Measurements from ENCODE around the gene MT1B.
A peak's percentile ranks its signal among the peaks of the same experiment; 100 is the strongest.

Gene MT1B

DNA sequence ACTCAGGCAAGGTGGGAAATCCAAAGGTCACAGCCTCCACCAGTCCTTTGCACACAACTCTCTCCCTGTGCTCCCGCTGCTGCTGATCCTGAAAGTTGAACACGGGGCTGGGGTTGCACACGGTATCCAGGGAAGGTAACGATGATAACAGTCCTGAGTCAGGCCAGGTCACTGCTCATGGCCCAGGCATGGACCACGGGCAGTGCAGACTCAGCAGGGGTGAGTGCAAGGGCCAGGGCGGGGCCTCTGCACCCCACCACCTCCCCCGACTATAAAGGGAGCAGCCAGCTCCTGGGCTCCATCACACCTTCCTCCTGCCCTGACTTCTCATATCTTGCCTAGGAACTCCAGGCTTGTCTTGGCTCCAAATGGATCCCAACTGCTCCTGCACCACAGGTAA lies at the start of gene MT1B:
Gene MT1B (plus strand): TSS at position 301 of the 400 bp plus-strand sequence. CDS start 68 bp downstream, at position 369.
- DNase-seq, result no peak

DNA sequence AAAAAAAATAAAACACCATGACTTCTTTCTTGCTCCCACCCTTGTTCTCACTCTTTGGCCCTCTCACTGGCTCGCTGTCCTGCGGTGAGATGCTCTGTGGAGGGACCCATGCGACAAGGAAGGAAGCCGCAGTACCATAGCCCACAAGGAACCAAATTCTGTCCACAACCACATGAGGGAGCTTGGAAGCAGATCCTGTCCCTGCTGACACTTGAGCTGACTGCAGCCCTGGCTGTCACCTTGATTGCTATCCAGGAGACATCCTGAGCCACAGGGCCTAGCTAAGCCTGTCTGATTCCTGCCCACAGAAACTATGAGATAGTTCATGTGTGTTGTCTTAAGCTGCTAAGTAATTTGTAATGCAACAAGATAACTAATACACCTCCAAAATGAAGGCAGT lies 48.1 kb upstream of the MT1B start:
- peak in 23 of 56 donors; percentile 11 to 63 (median 42) for DNase-seq

DNA sequence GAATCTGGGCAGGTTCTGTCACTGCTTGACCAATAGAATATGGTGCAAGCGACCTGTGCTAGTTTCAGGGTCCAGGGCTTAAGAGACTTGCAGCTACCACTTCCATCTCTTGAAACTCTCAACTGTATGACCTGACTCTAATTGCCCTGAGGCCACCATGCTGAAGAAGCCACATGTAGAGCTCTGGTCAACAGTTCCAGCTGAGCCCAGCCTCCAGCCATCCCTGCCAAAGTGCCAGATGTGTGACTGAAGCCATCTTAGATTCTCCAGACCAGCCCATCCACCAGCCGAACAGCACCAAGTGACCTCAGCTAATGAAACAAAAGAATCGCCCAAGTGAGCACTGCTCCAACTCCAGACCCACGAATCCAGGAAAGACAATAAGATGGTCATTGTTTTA lies 46.7 kb upstream of the MT1B start:
- no peak for DNase-seq

DNA sequence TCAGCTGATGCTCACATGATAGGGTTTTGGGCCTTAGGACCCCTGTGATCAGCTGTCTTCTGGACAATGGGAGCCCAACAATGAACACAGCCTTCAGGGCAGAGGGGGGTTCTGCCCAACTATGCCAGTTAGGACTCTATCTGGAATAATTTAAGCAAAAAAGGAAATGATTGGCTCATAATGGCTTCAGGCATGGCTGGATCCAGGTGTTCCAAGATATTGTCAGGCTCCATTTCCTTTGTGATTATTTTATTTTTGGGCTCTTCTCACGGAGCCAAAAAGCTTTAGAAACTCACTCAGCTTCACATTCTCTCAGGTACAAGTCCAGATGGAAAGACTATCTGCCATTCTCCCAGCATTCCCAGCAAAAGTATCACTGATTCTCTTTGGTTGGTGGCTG lies 46.2 kb upstream of the MT1B start:
- DNase-seq, result no peak

DNA sequence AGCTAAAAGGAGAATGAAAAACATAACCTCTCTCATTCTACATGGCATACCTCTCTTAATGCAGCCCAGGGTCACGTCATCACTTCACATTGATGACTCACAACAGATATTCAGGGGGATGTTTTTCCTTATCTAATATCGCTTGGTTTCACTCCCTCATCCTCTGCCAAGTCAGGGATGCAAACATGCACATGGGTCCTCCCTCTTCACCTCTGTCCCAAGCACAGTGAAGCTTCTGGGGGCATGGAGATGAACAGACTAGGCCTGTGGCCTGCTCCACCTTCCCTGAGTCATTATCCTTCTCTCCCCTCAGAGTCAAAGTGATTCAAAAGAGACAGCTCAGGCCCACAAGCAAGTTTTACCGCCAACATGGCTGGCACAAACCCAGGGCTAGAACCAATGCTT lies 45.6 kb upstream of the MT1B start:
- peak in 3 of 56 donors; percentile 16 to 63 (median 32) for DNase-seq

DNA sequence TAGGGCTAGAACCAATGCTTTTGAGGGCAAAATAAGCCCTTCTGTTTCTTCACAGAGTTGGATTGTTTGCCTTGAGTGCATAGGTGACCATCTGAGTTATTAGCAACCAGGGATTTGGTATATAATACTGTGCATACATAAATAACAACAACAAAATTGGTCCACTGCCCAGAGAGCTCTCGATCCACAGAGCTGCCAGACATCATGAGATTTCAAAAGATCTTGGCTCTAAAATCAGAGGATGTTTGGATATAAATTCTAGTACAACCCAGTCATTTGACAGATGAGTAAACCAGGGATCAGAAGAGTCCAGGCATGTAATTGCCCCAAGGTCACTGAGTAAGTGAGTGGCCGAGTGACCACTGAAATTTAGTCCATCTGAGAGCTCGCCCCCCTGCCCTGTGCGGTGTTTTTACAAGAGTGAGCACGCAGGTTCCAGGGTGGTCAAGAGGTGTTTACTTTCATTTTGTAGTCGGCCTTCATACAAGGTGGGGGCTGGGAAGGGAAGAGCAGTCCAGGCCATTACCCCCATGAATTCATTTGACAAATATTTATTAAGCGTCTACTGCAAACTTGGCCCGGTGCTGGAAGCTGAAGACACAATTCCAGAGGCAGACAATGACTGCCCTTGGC lies 45.1 kb upstream of the MT1B start:
- DNase-seq, result peak in 1 of 56 donors; percentile 63

DNA sequence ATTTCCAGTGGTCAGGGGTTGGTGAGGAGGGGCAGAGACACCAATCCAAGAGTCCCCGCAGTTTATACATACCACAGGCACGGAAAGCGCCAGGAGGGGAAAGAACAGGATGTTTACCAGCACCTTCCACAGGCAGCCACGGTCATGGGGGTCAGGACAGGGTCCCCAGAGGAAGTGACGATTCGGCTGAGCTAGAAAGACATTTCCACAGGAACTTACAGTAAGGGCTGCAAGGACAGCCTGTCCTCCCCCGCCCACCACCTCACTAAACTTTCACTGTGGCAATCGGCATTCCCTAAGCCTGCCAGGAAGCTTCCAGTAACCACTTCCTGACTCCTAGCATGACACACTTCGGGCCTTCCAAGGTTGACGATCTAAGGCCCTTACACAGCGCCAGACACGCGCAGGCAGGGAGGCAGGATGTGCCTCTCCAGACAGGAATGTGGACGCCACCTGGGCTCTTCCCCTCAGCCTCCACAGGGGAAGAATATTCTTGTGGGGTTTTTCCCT lies 44.5 kb upstream of the MT1B start:
- peak in 1 of 56 donors; percentile 42 for DNase-seq

DNA sequence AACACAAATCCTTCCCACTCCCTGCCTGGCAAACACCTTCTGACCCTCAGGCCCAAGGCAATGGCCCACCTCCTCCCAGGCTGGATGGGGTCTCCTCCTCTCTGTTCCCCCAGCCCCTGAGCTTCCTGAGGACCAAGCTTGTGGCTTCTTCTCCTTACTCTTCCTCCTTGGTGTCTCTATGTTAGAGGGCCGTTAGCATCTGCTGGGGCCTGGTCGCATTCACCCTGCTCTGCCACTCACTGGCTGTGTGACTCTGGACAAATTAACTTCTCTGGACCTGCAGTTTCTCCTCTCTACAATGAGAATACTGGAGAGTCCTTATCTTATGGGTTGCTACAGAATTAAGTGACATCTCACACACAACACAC lies 44.0 kb upstream of the MT1B start:
- no peak for DNase-seq

DNA sequence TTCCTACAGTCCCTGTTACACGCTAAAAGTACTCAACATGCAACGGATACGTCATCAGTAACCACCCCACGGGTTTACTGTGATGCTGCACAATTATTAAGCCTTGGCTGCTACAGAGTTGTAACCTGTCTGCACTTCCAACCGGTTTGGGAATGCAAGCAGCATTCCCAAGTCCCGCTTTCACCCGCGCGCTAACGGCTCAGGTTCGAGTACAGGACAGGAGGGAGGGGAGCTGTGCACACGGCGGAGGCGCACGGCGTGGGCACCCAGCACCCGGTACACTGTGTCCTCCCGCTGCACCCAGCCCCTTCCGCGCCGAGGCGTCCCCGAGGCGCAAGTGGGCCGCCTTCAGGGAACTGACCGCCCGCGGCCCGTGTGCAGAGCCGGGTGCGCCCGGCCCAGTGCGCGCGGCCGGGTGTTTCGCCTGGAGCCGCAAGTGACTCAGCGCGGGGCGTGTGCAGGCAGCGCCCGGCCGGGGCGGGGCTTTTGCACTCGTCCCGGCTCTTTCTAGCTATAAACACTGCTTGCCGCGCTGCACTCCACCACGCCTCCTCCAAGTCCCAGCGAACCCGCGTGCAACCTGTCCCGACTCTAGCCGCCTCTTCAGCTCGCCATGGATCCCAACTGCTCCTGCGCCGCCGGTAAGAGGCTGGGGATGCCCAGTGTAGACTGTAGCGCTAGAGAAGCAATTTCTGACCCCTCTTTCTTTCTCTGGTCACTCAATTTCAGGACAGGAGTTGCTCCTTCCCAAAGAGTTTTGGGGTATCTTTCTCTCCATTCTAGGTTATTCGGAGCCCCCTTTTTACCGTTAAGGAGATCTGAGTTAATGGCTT lies 43.4 kb upstream of the MT1B start, which contains the start of gene MT2A:
Gene MT2A (plus strand): TSS at position 542 of the 833 bp plus-strand sequence. CDS start 72 bp downstream, at position 614.
- peak in 55 of 56 donors; percentile 30 to 93 (median 80) for DNase-seq

DNA sequence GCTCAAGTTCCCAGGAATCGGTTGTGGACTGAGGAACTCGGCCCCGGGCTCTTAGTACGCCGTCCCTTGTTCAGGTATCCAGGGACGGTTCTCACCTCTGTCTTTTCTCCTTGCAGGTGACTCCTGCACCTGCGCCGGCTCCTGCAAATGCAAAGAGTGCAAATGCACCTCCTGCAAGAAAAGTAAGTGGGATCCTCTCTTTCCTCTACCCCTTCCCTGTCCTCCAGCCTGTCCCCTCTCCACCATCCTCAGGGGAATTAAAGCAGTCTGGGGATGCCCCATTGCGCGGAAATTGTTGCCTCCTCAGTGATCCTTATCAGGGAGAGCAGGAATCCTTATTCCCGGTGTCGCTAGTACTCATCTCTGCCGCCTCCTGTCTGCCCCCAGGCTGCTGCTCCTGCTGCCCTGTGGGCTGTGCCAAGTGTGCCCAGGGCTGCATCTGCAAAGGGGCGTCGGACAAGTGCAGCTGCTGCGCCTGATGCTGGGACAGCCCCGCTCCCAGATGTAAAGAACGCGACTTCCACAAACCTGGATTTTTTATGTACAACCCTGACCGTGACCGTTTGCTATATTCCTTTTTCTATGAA lies 42.7 kb upstream of the MT1B start:
- DNase-seq, result peak in 15 of 56 donors; percentile 23 to 59 (median 36)

DNA sequence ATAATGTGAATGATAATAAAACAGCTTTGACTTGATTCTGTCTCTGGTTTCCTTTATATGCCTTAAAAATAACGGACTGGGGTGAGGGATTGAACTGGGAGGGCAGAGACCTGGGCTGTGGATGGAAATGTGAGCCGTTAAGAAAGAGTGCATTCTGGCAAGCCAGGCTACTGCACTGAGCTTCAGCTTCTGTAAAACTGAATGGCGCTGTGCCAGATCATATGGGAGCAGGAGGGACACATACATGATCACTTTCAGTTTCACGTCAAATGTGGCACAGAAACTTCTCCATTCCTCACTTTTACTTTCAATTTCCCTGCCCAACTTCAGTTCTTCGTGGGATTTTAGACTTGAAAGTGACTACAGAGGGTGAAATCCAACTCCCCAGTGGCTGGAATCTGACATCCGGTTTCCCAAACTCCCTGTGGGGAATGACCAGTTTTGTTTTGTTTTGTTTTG lies 42.2 kb upstream of the MT1B start:
- peak in 23 of 56 donors; percentile 20 to 66 (median 39) for DNase-seq

DNA sequence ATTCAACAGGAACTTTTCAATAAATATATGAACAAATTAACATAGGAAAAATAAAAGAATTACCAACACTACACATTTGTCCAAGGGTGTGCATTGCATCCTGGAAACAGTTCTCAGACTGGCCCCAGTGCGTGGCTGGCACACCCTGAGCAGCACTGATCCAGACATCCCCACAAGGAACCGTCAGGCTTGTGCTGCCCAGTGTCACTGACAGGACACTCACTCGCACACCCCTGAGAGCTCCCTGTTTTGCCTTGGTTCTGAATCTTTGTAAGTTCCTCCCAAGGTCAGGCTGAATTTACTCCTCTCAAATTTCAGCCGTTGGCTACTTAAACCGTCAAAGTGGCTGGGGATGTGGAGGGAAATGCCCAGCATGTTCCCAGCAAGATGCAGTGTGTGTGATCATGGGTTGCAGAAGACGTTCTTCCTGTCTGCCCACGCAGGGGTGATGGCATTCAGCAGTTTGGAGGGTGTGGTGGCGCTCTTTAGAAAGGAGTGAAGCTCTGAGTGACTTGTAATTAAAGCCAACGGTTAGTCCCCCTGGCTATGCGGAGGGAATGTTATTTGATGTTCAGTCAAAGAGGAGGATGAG lies 41.6 kb upstream of the MT1B start:
- peak in 14 of 56 donors; percentile 23 to 59 (median 36) for DNase-seq

DNA sequence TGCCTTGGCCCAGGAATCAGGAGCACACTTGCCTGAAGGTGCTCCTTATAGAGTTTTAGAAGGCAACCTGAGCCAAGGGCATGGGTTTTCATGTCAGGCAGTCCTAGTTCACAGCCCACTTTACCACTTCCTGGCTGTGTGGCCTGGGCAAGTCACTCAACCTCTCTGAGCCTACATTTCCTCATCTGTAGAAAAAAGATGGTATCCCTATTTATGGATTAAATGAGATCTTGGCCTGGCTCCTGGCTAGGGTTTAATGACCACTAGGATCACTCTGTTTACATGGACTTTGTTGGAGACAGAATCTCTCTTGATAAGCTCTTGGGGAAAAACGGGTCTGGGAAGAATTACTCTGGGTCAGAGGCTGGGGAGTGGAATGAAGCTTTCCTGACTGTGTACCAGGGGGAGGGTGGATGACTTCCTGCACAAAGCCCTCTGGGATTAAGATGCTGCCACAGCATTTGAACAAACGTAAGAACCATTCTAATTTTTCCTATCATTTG lies 41.0 kb upstream of the MT1B start:
- DNase-seq, result no peak

DNA sequence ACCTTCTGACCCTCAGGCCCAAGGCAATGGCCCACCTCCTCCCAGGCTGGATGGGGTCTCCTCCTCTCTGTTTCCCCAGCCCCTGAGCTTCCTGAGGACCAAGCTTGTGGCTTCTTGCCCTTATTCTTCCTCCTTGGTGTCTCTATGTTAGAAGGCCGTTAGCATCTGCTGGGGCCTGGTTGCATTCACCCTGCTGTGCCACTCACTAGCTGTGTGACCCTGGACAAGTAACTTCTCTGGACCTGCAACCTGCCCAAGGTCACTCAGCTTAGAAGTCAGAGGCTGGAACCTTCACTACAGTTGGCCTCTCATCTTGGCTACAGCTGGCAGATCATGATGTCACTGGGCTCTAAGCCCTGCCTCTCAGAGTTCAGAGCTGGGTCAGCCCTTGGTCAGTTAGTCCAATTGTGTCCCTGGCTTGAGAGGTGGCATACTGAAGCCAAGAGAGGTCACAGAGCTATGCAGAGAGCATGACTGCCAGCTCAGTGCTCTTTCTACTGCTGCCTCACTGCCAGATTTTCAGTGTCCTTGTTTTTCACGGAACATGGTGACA lies 40.3 kb upstream of the MT1B start:
- peak in 11 of 56 donors; percentile 20 to 66 (median 39) for DNase-seq

DNA sequence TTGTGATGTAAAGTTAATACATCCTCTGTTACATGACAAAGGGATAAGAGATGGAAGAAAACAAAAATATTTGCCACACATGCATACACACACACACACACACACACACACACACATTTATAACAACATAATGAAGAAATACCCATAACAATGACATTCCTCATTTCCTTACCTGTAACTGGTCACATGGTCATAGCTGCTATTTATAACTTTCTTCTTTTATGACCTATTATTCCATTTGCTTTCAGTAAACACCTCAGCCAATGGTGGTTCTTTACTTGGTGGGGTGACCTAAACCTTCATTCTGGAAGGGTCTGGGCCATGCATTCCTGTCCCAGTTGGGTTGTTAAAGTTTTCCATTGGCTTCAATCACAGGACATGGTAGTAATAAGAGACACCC lies 38.0 kb upstream of the MT1B start:
- DNase-seq, result no peak

DNA sequence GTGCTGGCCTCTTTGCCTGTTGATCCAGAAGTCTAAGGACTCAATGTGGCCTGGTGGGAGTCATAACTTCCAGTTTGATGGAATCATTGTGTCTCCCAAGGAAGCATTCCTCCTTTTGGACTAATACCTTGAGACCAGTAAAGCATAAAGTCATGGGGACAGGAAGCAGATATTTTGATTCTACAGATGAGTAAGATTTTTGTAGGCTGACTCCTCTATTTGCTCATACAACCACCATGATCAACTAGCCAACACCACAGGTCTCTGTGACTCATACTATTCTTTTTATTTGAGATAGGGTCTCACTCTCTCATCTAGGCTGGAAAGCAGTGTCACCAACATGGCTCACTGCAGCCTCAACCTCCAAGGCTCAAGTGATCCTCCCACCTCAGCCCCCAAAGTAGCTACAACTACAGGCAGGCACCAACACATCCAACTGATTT lies 37.1 kb upstream of the MT1B start:
- DNase-seq, result no peak

DNA sequence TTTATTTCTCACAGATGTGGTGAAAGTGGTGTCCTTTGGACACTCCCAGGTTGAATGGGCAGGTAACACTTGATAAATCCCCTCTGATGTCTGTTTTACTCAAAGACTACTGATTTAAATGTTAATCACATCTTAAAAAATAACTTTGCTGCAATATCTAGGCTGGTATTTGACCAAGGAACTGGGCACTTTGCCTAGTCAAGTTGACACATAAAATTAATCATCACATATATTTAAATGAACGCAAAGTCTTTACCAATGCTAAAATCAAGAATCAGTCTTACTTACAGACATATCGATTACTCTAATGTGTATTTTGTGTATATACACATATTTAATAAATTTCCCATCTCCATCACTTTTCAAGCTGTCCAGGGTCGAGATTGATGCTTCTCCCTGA lies 36.3 kb upstream of the MT1B start:
- DNase-seq, result no peak

DNA sequence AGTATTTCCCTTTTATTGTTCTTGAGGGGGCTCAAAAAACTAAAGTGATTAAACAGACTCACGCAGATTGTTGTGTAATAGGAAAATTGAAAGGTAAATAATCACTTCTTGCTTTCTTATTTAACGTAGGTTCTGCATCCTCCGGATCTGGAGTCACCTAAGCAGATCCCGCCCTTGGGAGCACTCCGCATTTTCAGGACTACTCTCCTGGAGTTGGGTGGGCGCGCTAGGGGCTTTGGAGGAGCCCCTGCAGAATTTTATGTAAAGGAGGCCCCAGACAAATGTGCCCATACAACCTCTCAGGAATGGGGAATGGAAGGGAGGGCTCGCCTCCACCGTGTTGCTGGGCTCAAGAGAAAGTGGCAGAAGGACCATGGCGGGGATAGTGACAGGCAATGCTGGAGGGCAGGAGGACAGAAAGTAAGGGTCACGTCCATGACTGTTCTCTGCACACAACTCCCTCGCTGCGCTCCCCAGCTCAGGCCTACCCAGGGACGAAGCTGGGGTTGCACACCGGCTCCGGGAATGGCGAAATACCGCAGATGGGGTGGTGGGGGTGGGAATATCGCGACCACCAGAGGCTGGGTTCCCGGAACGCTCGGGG lies 35.0 kb upstream of the MT1B start:
- no peak for DNase-seq

DNA sequence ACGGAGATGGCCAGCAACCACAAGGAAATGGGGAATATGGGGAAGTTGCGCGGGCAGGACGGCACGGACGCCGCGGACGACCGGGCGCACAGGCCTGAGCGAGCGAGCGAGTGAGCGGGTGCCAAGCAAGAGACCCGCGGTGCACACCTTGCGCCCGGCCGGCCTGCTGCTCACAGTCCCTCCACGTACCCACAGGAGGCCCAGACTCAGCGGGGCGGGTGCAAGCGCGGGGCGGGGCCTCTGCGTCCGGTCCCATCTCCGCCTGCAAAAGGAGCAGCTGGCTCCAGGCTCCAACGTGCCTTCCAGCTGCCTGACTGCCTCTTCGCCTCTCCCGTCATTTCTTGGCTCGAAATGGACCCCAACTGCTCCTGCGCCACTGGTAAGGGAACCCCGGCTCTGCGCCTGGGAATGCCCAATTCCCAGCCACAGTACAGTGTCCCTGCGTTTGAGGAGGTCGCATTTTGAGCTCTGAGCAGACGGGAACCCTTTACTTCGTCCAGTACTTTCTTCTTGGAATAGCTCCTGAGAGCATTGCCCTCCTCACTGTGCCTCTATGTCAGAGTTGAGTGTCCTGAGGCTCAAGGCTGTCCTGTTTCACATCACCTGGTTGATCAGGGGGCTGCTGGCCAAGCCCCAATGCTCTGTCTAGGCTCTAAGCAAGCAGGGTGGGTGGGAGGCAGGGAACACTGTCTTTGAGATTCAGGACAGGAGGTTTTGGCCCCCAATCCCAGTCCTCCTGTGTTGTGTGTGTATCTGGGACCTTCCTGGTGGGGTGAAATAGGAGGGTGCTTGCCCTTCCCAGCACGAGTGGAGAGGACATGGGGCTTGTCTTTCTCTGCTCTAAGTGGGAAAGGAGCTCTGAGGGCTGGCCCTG lies 34.2 kb upstream of the MT1B start:
- DNase-seq, result peak in 29 of 56 donors; percentile 18 to 72 (median 42)

Data from nucleus accumbens (tissue), 56 donors.